SH-SY5Y (cell line): Measurements from ENCODE around the gene CIBAR2.

Source experiments
- GATA2 ChIP-seq: IDR thresholded peaks from 2 replicates; pipeline ENCODE4 v1.6.1; 2011; ENCODE audit warnings: mild to moderate bottlenecking, low read depth, low read length
- GATA3 ChIP-seq: IDR thresholded peaks from 2 replicates; pipeline ENCODE4 v1.6.1; 2011; ENCODE audit warnings: low read depth, mild to moderate bottlenecking, low read length, moderate library complexity

DNA sequence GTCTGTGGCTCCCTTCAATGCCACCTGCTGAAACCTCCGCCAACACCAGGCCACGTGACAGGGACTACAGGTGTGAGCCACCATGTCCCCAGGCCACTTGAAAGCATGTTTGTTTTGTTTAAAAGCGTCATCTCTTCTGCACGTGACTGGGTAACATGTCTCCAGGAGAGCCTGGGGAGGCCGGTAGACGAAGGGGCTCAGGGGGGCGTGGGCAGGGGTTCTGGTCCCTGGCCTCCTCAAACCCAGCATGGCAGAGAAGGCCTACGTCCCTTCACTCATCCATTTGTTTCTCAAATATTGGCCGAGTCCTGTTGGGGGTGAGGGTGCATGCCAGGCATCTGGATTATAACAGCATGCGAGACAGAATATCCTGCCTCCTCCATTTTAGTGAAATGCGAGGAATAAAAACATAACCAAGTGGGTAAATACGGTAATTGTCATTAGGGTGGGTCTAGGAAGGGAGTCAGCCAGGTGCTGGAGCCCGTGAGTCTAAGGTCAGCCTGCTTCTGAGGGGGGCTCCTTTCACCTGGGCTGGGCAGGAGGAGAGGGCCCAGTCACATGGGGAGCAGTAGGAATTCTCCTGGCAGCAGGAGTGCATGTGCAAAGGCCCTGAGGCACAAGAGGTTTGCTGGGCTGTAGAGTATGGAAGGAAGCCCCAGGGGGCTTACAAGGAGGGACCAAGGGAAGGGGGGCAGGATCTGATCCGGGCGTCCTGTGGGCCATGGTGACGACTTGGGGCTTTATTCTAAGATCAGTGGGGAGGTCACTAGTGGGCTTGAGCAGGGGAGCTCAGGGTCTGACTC lies 26.8 kb upstream of the CIBAR2 start:
- TF ChIP-seq GATA2 (no peak), GATA3 (no peak)
